ENCODE results near the gene SLC5A1. TPM values are rescaled to one million over a fixed set of nuclear protein-coding genes. Genes with fewer than 3 reads are reported as not detected.
"Not testable (repeated sequence)": the region's sequence is repeated elsewhere in the genome, so short reads cannot be mapped to it uniquely, and the experiment has no call there.

Gene SLC5A1
- total and polyA plus RNA-seq, 2 of the 13 experiments (the other 11 are each of a cell fraction or from before 2014, with no cell fraction given): not detected

DNA sequence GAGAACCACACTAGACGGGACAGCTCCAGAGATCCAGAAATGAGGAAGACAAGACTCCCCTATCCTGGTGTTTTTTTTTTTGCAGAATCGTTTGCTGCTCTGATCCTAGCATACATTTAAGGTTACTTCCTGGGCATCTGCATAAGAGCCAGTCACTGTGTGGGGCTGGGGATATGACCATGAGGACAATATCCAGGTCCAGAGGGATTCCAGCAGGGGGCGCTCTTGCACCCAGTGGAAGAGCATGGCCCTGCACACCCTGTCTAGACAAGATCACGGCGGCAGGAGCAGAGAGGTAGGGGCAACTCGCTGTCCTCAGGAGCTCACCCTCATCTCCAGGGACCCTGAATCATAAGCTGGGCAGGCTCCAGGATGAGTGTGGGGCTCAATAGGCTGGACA is 97.6 kb downstream of the SLC5A1 start:
- H3K27ac ChIP-seq (ENCODE audit: extremely low read length, insufficient read depth, low read length); H3K4me1 ChIP-seq (ENCODE audit: insufficient read depth, low read length); H3K79me2 ChIP-seq (ENCODE audit: insufficient read depth, low read length); DNase-seq (ENCODE audit: low spot score); H2AFZ ChIP-seq (ENCODE audit: low read length); POLR2A ChIA-PET; H3K9me3 ChIP-seq (ENCODE audit: low read length); H3K4me3 ChIP-seq (replicated peaks in 1 of 3; ENCODE audit: insufficient read depth in 1 of 3, low read depth in 2 of 3, low read length in 3 of 3); CTCF ChIA-PET (ENCODE audit: low intra/inter-chr PET ratio, low total read pairs); H3K27me3 ChIP-seq (ENCODE audit: control insufficient read depth in 1 of 2, insufficient read depth in 2 of 2, low read length in 2 of 2); H3K36me3 ChIP-seq (replicated peaks in 1 of 2; ENCODE audit: control insufficient read depth in 1 of 2, insufficient read depth in 2 of 2, low read length in 2 of 2); intact Hi-C loops (cut with micrococcal nuclease; ENCODE audit: unreplicated experiment); H3K4me2 ChIP-seq (ENCODE audit: low read depth, low read length); H4K20me1 ChIP-seq (ENCODE audit: insufficient read depth, low read length); BruUV-seq (replicated peaks); H3K9ac ChIP-seq (ENCODE audit: insufficient read depth, low read depth, low read length); in situ Hi-C loops (cut with HindIII; ENCODE audit: extremely low pct_ligation_motif_present, low pct_unique_long_range_greater_than_20kb): not testable (repeated sequence)
- ATAC-seq (peak; percentile 82), FAIRE-seq (peak; percentile 83)
- WGBS (ENCODE audit: low lambda C conversion rate): 19% methylated on average over 4 of the region's 6 CpGs
- TF ChIP-seq STAG1 (CRISPR knock-in tag; IDR thresholded peaks at IDR 0.05): peak; percentile 42
- TF ChIP-seq, protein P1, sequence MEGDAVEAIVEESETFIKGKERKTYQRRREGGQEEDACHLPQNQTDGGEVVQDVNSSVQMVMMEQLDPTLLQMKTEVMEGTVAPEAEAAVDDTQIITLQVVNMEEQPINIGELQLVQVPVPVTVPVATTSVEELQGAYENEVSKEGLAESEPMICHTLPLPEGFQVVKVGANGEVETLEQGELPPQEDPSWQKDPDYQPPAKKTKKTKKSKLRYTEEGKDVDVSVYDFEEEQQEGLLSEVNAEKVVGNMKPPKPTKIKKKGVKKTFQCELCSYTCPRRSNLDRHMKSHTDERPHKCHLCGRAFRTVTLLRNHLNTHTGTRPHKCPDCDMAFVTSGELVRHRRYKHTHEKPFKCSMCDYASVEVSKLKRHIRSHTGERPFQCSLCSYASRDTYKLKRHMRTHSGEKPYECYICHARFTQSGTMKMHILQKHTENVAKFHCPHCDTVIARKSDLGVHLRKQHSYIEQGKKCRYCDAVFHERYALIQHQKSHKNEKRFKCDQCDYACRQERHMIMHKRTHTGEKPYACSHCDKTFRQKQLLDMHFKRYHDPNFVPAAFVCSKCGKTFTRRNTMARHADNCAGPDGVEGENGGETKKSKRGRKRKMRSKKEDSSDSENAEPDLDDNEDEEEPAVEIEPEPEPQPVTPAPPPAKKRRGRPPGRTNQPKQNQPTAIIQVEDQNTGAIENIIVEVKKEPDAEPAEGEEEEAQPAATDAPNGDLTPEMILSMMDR (CRISPR knock-in tag; IDR thresholded peaks at IDR 0.05): 0 out of 2 replicates have a peak, but pooled peaks have one; percentile 17

DNA sequence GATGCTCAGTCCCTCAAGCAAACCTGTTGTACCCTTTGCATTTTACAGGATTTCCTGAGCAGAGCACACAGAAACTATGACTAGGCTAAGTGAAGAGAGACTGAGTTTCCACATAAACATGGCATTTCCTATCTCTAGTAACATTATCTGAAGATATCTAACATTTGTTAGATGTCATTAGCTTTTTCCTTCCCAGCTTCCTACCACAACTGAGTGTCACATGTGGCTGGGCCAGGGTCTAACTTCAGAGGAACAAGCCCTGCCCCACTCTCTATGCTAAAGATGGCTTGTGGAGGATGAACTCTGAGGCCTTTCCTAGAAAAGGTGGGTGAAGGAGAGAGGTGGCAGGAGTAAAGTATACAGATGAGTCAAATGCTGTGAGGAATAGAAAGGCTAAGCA is 99.5 kb downstream of the SLC5A1 start:
- DNase-seq (ENCODE audit: low spot score) (no peak), FAIRE-seq (no peak), ATAC-seq (no peak)
- Histone ChIP-seq H3K4me3 (replicated peaks in 1 of 3; ENCODE audit: insufficient read depth in 1 of 3, low read depth in 2 of 3, low read length in 3 of 3) (no peak overlapping the region), H3K27me3 (ENCODE audit: control insufficient read depth in 1 of 2, insufficient read depth in 2 of 2, low read length in 2 of 2) (peaks cover 0 to 2% of the 10 kb centered on the region in 2 experiments; a peak in 1 of 5 replicates), H3K9me3 (ENCODE audit: low read length) (no peaks in the 10 kb centered on the region), H4K20me1 (ENCODE audit: insufficient read depth, low read length) (no peaks in the 10 kb centered on the region), H3K9ac (ENCODE audit: insufficient read depth, low read depth, low read length) (no peak overlapping the region), H3K4me1 (ENCODE audit: insufficient read depth, low read length) (peaks cover 5% of the 10 kb centered on the region; the same call in 1 of the 2 replicates), H3K27ac (ENCODE audit: extremely low read length, insufficient read depth, low read length) (no peak overlapping the region), H3K79me2 (ENCODE audit: insufficient read depth, low read length) (no peaks in the 10 kb centered on the region), H3K36me3 (replicated peaks in 1 of 2; ENCODE audit: control insufficient read depth in 1 of 2, insufficient read depth in 2 of 2, low read length in 2 of 2) (no peaks in the 10 kb centered on the region), H2AFZ (ENCODE audit: low read length) (no peak overlapping the region), H3K4me2 (ENCODE audit: low read depth, low read length) (no peak overlapping the region)
- in situ Hi-C loops (cut with HindIII; ENCODE audit: extremely low pct_ligation_motif_present, low pct_unique_long_range_greater_than_20kb) (no loop called here), intact Hi-C loops (cut with micrococcal nuclease; ENCODE audit: unreplicated experiment) (no loop called here)
- BruUV-seq (replicated peaks): no TSS peak
- POLR2A ChIA-PET: no interaction called here
- CTCF ChIA-PET (ENCODE audit: low intra/inter-chr PET ratio, low total read pairs): no interaction called here
- no peak for TF ChIP-seq NCOA1 (CRISPR knock-in tag; IDR thresholded peaks at IDR 0.05)
- no peak for TF ChIP-seq ZNF253 (CRISPR knock-in tag; IDR thresholded peaks at IDR 0.05; ENCODE audit: borderline replicate concordance)
- TF ChIP-seq, protein P2, sequence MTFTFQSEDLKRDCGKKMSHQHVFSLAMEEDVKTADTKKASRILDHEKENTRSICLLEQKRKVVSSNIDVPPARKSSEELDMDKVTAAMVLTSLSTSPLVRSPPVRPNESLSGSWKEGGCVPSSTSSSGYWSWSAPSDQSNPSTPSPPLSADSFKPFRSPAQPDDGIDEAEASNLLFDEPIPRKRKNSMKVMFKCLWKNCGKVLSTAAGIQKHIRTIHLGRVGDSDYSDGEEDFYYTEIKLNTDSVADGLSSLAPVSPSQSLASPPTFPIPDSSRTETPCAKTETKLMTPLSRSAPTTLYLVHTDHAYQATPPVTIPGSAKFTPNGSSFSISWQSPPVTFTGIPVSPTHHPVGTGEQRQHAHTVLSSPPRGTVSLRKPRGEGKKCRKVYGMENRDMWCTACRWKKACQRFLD (CRISPR knock-in tag; IDR thresholded peaks at IDR 0.05; ENCODE audit: borderline replicate concordance): no peak
- TF ChIP-seq XBP1 (CRISPR knock-in tag; IDR thresholded peaks at IDR 0.05): no peak
- TF ChIP-seq ZNF224 (CRISPR knock-in tag; IDR thresholded peaks at IDR 0.05): no peak
- TF ChIP-seq ZNF644 (CRISPR knock-in tag; IDR thresholded peaks at IDR 0.05; ENCODE audit: low read depth): no peak
- no peak for TF ChIP-seq ZNF839 (CRISPR knock-in tag; IDR thresholded peaks at IDR 0.05; ENCODE audit: borderline replicate concordance)
- TF ChIP-seq, protein P3, sequence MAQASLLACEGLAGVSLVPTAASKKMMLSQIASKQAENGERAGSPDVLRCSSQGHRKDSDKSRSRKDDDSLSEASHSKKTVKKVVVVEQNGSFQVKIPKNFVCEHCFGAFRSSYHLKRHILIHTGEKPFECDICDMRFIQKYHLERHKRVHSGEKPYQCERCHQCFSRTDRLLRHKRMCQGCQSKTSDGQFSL (CRISPR knock-in tag; IDR thresholded peaks at IDR 0.05): no peak
- no peak for TF ChIP-seq HNRNPL (IDR thresholded peaks at IDR 0.05; ENCODE audit: low read depth, low read length)
- no peak for TF ChIP-seq ZNF616 (CRISPR knock-in tag; IDR thresholded peaks at IDR 0.05; ENCODE audit: low read depth)
- no peak for TF ChIP-seq FOXA3 (CRISPR knock-in tag; IDR thresholded peaks at IDR 0.05)
- TF ChIP-seq KLF11 (CRISPR knock-in tag; IDR thresholded peaks at IDR 0.05): no peak
- TF ChIP-seq, protein P4, sequence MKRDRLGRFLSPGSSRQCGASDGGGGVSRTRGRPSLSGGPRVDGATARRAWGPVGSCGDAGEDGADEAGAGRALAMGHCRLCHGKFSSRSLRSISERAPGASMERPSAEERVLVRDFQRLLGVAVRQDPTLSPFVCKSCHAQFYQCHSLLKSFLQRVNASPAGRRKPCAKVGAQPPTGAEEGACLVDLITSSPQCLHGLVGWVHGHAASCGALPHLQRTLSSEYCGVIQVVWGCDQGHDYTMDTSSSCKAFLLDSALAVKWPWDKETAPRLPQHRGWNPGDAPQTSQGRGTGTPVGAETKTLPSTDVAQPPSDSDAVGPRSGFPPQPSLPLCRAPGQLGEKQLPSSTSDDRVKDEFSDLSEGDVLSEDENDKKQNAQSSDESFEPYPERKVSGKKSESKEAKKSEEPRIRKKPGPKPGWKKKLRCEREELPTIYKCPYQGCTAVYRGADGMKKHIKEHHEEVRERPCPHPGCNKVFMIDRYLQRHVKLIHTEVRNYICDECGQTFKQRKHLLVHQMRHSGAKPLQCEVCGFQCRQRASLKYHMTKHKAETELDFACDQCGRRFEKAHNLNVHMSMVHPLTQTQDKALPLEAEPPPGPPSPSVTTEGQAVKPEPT (CRISPR knock-in tag; IDR thresholded peaks at IDR 0.05; ENCODE audit: low read depth): no peak
- TF ChIP-seq SRY (CRISPR knock-in tag; IDR thresholded peaks at IDR 0.05): no peak

Measured in HepG2 (cell line).